ENCODE measurements around the gene MAP2K4.

GRCh38 chr17:12040478-12040877 lies 19.8 kb downstream of the MAP2K4 start:
- TF ChIP-seq CTCF (IDR thresholded peaks at IDR 0.05) (no peak), POLR2A (IDR thresholded peaks at IDR 0.05) (no peak)
